Panc1 (cell line): Measurements from ENCODE around the gene ZDHHC7. TPM values are rescaled to one million over a fixed set of nuclear protein-coding genes. Genes with fewer than 3 reads are reported as not detected.

Experiments
- ATAC-seq: fragments of 200-7000 bp; cut with Tn5 transposase; 2 replicates; pipeline ENCODE4 v1.9.1; 2020; ENCODE audit warnings: mild to moderate bottlenecking, moderate library complexity
- BruUV-seq: library from RNA; stranded (reverse); fragments of 400-500 nt; replicated peaks from 2 replicates; lab custom pipeline; 2021; lab: Mats Ljungman, UMichigan
- CTCF ChIA-PET: fragments of 300-600 bp; sonication (Branson Sonifier 250); formaldehyde crosslinking; loops from one replicate; lab custom pipeline; 2022; ENCODE audit warnings: antibody characterized with exemption; lab: Charles Lee
- POLR2A ChIA-PET: fragments of 300-600 bp; sonication (Branson Sonifier 250); formaldehyde crosslinking; loops from one replicate; lab custom pipeline; 2022; ENCODE audit warnings: antibody characterized with exemption; lab: Charles Lee
- DNase-seq: peaks from one replicate; pipeline ENCODE4 v3.0.0-alpha.2; 2010; ENCODE audit warnings: low read depth, low spot score
- H3K27ac ChIP-seq: 2 replicates; pipeline ENCODE4 v1.5.1; 2011; ENCODE audit warnings: mild to moderate bottlenecking, low read length, inconsistent platforms
- H3K27me3 ChIP-seq: fragments of 200-500 bp; sonication (Bioruptor generic); 2 replicates; pipeline ENCODE4 v1.6.0; 2014; ENCODE audit warnings: low read length, inconsistent platforms; ENCODE audit not compliant: control insufficient read depth, insufficient read depth
- H3K36me3 ChIP-seq: fragments of 200-500 bp; sonication (Bioruptor generic); 2 replicates; pipeline ENCODE4 v1.5.1; 2014; ENCODE audit warnings: inconsistent platforms, mild to moderate bottlenecking, low read length, moderate library complexity; ENCODE audit not compliant: control insufficient read depth, insufficient read depth
- H3K4me1 ChIP-seq: 2 replicates; pipeline ENCODE4 v1.5.1; 2011; ENCODE audit warnings: inconsistent platforms, mild to moderate bottlenecking, low read length, moderate library complexity; ENCODE audit not compliant: control insufficient read depth, insufficient read depth
- H3K4me3 ChIP-seq, 2 experiments: 2 replicates each; pipeline ENCODE4 v1.5.1; 2011 to 2012; ENCODE audit warnings: low read depth in 2 of 2, low read length in 2 of 2, mild to moderate bottlenecking in 2 of 2, inconsistent platforms in 1 of 2, moderate library complexity in 1 of 2
- H3K9me3 ChIP-seq: fragments of 200-500 bp; sonication (Bioruptor generic); 2 replicates; pipeline ENCODE4 v1.5.1; 2014; ENCODE audit warnings: low read depth, mild to moderate bottlenecking, inconsistent platforms, low read length, moderate library complexity; ENCODE audit not compliant: control insufficient read depth, insufficient read depth
- CTCF ChIP-seq: fragments of 450-650 bp; IDR thresholded peaks from 2 replicates; pipeline ENCODE4 v1.5.1; 2017; ENCODE audit warnings: mild to moderate bottlenecking
- POLR2AphosphoS5 ChIP-seq: IDR thresholded peaks from 2 replicates; pipeline ENCODE4 v1.6.1; 2012; ENCODE audit warnings: mild to moderate bottlenecking, low read depth, low read length, moderate library complexity
- REST ChIP-seq, 2 experiments: IDR thresholded peaks; 2 replicates each; pipeline ENCODE4 v1.6.1; 2011 to 2012; ENCODE audit warnings: low read depth in 2 of 2, control low read depth in 1 of 2, low read length in 1 of 2, mild to moderate bottlenecking in 1 of 2, moderate library complexity in 1 of 2; ENCODE audit not compliant: insufficient read depth in 1 of 2
- SIN3A ChIP-seq: IDR thresholded peaks from 2 replicates; pipeline ENCODE4 v1.6.1; 2012; ENCODE audit warnings: low read depth, mild to moderate bottlenecking, low read length, moderate library complexity, borderline replicate concordance; ENCODE audit not compliant: insufficient read depth
- TCF7L2 ChIP-seq: IDR thresholded peaks from 2 replicates; pipeline ENCODE4 v1.6.1; 2011; ENCODE audit warnings: mild to moderate bottlenecking, low read depth, low read length, inconsistent platforms
- in situ Hi-C: cut with HindIII; loops from 2 replicates; pipeline ENCODE4 v1.10.0; 2016; ENCODE audit warnings: low sequenced_read_pairs, low pct_unique_long_range_greater_than_20kb
- intact Hi-C: fragments of 100-400 bp; cut with micrococcal nuclease; formaldehyde crosslinking; loops from one replicate; pipeline ENCODE4 v1.10.0; 2022; ENCODE audit not compliant: unreplicated experiment
- total RNA-seq: library from RNA; stranded (reverse); gene quantifications from one replicate; pipeline ENCODE4 v1.2.1, GENCODE V29; 2021; ENCODE audit not compliant: unreplicated experiment

Gene ZDHHC7
- total RNA-seq, 1 experiment from 2014 or later: 71.5 TPM

- Histone ChIP-seq H3K36me3 (no peaks in the 10 kb centered on the region), H3K4me1 (no peaks in the 10 kb centered on the region), H3K9me3 (no peaks in the 10 kb centered on the region), H3K4me3 (no peak overlapping the region), H3K27ac (no peak overlapping the region), H3K27me3 (no peaks in the 10 kb centered on the region)
- CTCF ChIA-PET: interaction anchor here (0.5 kb wide), 1 partner anchor 131 kb away, joined by 3 read pairs; no protein-coding TSS in a partner anchor
- intact Hi-C loops (no loop called here), in situ Hi-C loops (no loop called here)
- TF ChIP-seq POLR2AphosphoS5: no peak
- TF ChIP-seq SIN3A: no peak
- no peak for TF ChIP-seq REST (IDR thresholded peaks at IDR 0.05; ENCODE audit: insufficient read depth in 1 of 2, low read depth in 2 of 2, low read length in 1 of 2)
- TF ChIP-seq TCF7L2: no peak
- no peak for TF ChIP-seq CTCF
- no TSS peak for BruUV-seq
- POLR2A ChIA-PET: no interaction called here
- ATAC-seq (no peak), DNase-seq (no peak)
Observed at GRCh38 chr16:84957792-84958191, 53.5 kb downstream of the ZDHHC7 start.

- H3K9me3 ChIP-seq: no peaks in the 10 kb centered on the region
- H3K36me3 ChIP-seq: no peaks in the 10 kb centered on the region
- no peak for TF ChIP-seq TCF7L2
- TF ChIP-seq REST (IDR thresholded peaks at IDR 0.05; ENCODE audit: insufficient read depth in 1 of 2, low read depth in 2 of 2, low read length in 1 of 2): no peak
- TF ChIP-seq CTCF: no peak
- no peak for TF ChIP-seq SIN3A
- TF ChIP-seq POLR2AphosphoS5: no peak
- ATAC-seq: no peak
- no peak overlapping the region for H3K27ac ChIP-seq
- no peaks in the 10 kb centered on the region for H3K4me1 ChIP-seq
- CTCF ChIA-PET: interaction anchor here (0.5 to 0.7 kb wide), 2 partner anchors 15 to 131 kb away, joined by 3 to 4 read pairs; no protein-coding TSS in a partner anchor
- no peak for DNase-seq
- no TSS peak for BruUV-seq
- in situ Hi-C loops: no loop called here
- no peak overlapping the region for H3K4me3 ChIP-seq
- POLR2A ChIA-PET: no interaction called here
- no peaks in the 10 kb centered on the region for H3K27me3 ChIP-seq
- intact Hi-C loops: no loop called here
Observed at GRCh38 chr16:84957192-84957591, 54.1 kb downstream of the ZDHHC7 start.
